ENCODE measurements around the gene VEZF1. TPM values are rescaled to one million over a fixed set of nuclear protein-coding genes. Genes with fewer than 3 reads are reported as not detected.

VEZF1 gene
- total RNA-seq, 1 experiment from 2014 or later: 49.3 TPM

DNA sequence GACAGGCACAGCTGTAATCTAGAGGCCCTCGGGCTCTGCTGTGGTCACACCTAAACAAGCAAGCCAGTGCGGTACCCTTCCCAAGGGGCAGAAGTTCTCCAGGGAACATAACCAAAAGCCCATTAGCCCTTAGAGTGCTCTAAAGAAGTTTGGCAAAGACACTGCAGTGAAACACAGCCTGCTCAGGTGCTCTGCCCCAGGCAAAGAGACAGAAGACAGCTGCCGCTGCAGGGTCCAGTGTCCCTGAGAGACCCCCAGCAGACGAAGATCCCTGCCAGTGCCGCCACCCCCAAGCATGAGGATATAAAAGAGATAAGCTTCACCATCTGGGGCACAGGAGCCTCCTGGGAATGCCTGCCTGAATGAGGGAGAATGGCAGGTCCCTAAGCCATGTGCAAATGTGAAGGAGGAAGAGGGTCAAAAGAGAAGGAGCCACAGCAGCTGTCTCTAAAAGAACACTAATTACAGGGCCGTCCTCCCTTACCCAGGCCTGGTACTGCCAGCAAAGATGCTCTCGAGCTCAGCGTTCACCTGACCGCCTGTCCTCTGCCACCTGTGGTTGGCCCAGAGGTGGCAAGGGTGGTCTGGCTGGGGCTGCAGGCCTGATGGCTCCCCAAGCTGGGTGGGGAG, 62.6 kb downstream of the VEZF1 start:
- no peak for DNase-seq (ENCODE audit: low read depth, low spot score)
- in situ Hi-C loops (cut with HindIII; ENCODE audit: low pct_unique_long_range_greater_than_20kb, low sequenced_read_pairs): no loop called here

DNA sequence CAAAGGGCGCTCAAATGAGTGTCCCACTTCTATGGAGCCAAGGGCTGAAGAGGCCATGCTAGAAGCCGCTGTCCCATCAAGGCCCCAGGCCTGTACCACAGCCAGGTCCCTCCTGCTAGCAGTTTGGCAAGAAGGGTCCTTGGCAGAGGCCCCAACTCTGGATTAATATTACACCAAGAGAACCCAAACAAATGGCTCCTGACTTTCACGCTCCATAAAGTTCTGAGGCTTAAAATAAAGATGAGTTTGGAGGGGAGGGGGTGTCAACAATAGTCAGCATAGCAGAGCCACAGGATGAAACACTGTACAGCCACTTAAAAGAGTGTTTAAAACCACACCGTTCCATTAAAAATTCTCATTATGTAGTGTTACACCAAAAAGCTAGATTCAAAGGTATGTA, 63.4 kb downstream of the VEZF1 start:
- in situ Hi-C loops (cut with HindIII; ENCODE audit: low pct_unique_long_range_greater_than_20kb, low sequenced_read_pairs): no loop called here

More for the DNA sequence above, 63.4 kb downstream of the VEZF1 start:
- no peak for DNase-seq (ENCODE audit: low read depth, low spot score)

Small RNA genes lying within 50 kb of the gene (small RNA-seq; reads per million reads assigned to genes)
- gene AC015813.4: 0 reads per million in 2 experiments

Other genes with a start within 250 kb of the VEZF1 start
- gene CCDC182, start 243.0 kb downstream of the VEZF1 start, total RNA-seq (2014; rRNA removed; shearing (Covaris generic)): not detected in 2 replicates
- 87.3 and 95.4 TPM in 2 replicates for gene MRPS23, start 138.2 kb downstream of the VEZF1 start, total RNA-seq (2014; rRNA removed; shearing (Covaris generic))
- gene CUEDC1, start 32.8 kb downstream of the VEZF1 start, total RNA-seq (2014; rRNA removed; shearing (Covaris generic)): 10.4 and 14.6 TPM in 2 replicates
- 275 and 277 TPM in 2 replicates for gene SRSF1, start 19.0 kb upstream of the VEZF1 start, total RNA-seq (2014; rRNA removed; shearing (Covaris generic))
- gene DYNLL2, start 95.2 kb upstream of the VEZF1 start, total RNA-seq (2014; rRNA removed; shearing (Covaris generic)): 8.8 and 9.8 TPM in 2 replicates
- not detected in 2 replicates for gene OR4D1, start 160.1 kb upstream of the VEZF1 start, total RNA-seq (2014; rRNA removed; shearing (Covaris generic))
- gene OR4D2, start 178.7 kb upstream of the VEZF1 start, total RNA-seq (2014; rRNA removed; shearing (Covaris generic)): not detected in 2 replicates
- gene EPX, start 204.5 kb upstream of the VEZF1 start, total RNA-seq (2014; rRNA removed; shearing (Covaris generic)): 0.27 TPM in 1 of 2 replicates, not detected in the other
- 13.7 and 15.0 TPM in 2 replicates for gene MKS1, start 231.0 kb upstream of the VEZF1 start, total RNA-seq (2014; rRNA removed; shearing (Covaris generic))